Left kidney (tissue), 8 donors: ENCODE results near the gene TSPAN16. TPM values are rescaled to one million over a fixed set of nuclear protein-coding genes. Genes with fewer than 3 reads are reported as not detected.

ENCODE experiments used
- DNase-seq: peaks from one replicate; pipeline ENCODE4 v3.0.0-alpha.2; 2013
- long read RNA-seq, 8 donors: transcript quantifications; one replicate each; lab custom pipeline, GENCODE V29; 2026
- polyA plus RNA-seq: library from polyadenylated mRNA; unstranded; fragments of 120-200 nt; gene quantifications from one replicate; pipeline ENCODE4 v1.2.1, GENCODE V29; 2013; ENCODE audit not compliant: insufficient read length

TSPAN16 gene
- polyA plus RNA-seq = not detected
- long read RNA-seq, donor 1 = 0 reads
- long read RNA-seq, donor 2, partial matches to known transcripts = 0 of 5 reads
- long read RNA-seq, donor 2, other reads (novel, unspliced or antisense) = 5 of 5 reads
- long read RNA-seq, donor 3 = 0 reads
- long read RNA-seq, donor 4 = 0 reads
- long read RNA-seq, donor 5, partial matches to known transcripts = 5 of 5 reads
- long read RNA-seq, donor 5, other reads (novel, unspliced or antisense) = 0 of 5 reads
- long read RNA-seq, donor 6 = 0 reads
- long read RNA-seq, donor 7, partial matches to known transcripts = 5 of 5 reads
- long read RNA-seq, donor 7, other reads (novel, unspliced or antisense) = 0 of 5 reads
- long read RNA-seq, donor 8 = 0 reads

DNA sequence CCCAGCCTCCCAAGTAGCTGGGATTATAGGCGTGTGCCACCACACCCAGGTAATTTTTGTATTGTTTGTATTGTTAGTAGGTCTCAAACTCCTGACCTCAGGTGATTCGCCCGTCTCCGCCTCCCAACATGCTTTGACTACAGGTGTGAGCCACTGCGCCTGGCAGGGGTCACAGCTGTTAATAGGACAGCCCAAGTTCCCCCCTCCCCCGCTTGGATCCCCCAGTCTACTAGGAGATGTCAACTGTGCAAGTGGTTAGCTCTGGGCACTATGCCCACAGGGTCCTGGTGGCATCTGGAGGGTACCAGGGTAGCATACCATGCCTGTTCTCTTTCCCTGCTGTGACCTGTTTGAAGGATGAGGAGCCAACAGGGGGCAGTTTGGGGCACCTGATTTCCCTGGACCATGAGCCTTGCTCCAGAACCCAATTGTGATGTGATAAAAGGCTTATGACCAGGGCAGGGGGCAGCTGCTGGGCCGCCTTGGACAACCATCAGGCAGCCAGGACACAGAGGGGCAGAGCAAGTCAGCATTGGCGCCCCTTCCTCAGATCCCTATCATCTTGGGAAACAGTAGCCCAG lies at the start of gene TSPAN16:
TSPAN16 (plus strand) TSS at position 496 of the 581 bp plus-strand sequence. CDS start 138 bp downstream, outside the sequence.
- DNase-seq = no peak

DNA sequence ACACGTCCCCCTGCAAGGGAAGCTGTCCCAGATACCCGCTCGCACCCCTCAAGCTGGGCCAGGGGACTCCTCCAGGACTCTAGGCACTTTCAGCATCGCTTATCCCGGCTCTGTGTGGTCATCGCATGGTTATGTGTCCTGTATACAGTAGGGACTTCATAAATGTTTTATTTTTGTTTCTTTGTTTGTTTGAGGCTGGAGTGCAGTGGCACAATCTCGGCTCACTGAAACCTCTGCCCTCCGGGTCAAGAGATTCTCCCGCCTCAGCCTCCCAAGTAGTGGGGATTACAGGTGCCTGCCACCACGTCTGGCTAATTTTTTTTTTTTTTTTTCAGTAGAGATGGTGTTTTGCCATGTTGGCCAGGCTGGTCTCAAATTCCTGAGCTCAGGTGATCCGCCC lies 49.0 kb upstream of the TSPAN16 start:
- no peak for DNase-seq

DNA sequence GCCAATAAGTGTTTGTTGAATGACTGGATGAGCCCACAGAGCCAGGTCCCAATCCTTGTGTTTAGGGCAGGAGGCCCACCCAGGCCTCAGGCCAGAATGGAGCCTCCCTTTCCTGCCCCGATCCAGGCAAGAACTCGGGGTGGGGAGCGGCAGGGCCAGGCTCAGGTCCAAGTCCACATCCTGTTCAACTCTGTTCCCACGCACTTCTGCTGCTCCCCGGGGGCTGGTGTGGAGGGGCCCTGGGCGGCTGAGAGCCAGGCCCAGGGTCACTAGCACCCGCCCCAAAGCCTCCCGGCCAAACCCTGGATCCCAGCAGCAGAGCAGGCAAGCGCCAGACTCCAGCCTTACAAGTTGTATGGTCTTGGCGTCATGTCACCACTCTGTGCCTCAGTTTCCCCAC lies 48.6 kb upstream of the TSPAN16 start:
- no peak for DNase-seq

DNA sequence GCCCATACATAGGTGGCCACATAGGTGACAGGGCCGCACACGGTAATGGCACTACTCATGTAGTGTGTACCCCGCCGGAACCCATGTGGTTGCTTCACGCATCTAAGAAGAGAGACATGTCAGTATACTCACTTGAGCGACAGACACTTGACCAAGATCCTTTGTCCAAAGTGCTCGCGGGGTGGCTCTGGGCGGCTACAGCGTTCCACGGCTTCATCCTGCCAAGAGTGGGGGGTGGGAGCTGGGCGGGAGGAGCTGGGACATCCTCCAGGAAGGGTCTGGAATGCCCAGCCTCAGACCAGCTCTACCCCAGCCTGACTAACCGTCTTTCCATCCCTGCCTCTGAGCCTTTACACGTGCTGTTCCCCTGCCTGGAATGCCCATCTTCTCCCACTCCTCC lies 48.0 kb upstream of the TSPAN16 start:
- no peak for DNase-seq

GRCh38 chr19:11248852-11249251 lies 47.1 kb upstream of the TSPAN16 start:
- no peak for DNase-seq

DNA sequence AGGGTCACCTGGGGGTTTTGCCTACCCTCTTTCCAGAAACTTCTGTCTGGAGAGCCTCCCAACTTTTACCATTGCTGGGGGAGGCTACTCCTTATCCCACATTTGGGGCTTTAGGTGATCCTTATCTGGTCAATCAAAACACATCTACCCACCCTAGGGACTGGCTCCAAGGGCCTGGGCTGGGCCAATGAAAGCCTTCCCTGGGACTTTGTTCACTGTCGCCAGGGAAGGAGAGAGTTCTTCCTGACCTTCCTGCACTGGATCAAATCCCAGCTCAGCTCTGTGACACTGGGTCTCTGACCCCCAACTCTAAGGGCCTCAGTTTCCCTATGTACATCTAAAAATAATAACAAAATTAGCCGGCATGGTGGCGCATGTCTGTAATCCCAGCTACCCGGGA lies 44.7 kb upstream of the TSPAN16 start:
- no peak for DNase-seq

- DNase-seq = no peak
Observed at GRCh38 chr19:11251650-11252314, 44.2 kb upstream of the TSPAN16 start.

DNA sequence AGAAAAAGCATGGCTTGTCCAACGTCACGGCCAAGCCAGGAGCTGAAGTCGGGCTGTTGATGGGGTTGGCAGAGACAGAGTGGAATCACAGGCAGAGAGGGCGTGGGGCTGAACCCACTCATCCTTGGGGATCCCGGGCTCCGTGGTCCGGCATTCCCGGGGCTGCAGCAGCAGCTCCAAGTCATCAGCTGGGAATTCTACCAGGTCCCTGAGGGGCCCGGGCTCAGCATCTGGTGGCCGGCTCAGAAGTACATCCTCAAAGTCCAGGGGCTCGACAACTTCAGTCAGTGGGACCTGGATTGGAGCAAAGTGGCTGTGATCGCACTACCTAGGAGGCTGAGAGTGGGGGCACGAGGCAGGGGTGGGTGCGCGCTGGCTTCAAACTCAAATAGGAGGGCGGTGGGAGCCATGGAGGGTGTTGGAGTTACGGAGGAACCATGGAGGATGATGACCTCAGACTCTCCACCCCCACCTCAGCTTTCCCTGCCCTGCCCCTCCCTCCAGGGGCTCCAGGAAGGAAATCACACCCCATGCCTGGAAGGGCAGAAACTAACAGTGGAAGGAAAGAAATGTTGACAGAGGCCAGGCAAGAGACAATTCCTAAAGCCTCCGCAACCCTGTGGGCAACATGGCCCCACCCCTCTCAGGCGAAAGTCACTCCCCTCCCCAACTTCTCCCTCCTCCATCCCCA lies 43.1 kb upstream of the TSPAN16 start:
- DNase-seq = no peak

DNA sequence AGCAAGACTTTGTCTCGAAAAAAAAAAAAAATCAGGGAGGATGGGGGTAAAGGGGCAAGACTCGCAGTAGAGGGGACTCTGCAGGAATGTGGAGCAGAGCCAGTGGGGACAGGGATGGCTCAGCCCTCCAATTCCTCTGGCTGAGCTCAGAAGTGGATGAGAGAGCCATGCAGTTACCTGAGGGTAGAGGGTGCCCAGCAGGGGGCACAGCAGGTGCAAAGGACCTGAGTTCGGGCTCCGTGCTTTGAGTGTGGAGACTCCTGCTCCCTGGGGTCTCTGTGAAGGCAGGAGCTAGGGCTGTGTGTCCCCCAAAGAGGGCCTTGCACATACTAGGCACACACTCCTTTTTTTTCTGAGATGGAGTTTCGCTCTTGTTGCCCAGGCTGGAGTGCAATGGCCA lies 41.3 kb upstream of the TSPAN16 start:
- DNase-seq = no peak

DNA sequence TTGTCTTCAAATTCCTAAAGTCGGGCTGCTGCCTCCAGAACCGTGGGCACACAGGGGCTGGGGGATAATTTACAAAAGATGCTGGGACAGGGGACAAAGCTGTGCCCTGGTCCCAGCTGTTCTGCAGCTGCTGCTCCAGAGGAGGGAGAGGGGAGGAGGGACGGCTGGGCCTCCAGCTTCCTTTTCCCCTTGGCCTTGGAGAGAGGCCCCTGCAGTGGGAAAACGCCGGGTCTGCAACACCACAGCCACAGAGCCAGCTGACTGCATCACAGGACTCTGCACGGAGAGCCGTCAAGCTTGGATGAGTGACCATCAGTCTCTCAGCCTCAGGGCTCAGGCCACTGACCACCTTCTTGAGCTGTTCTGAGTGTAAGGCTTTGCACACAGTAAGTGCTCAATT lies 39.8 kb upstream of the TSPAN16 start:
- DNase-seq = peak; percentile 74

GRCh38 chr19:11257846-11258380 lies 38.0 kb upstream of the TSPAN16 start:
- no peak for DNase-seq

- DNase-seq = no peak
Observed at GRCh38 chr19:11260996-11261395, 35.0 kb upstream of the TSPAN16 start.

- DNase-seq = peak; percentile 48
Observed at GRCh38 chr19:11261431-11261970, 34.5 kb upstream of the TSPAN16 start.

- no peak for DNase-seq
Observed at GRCh38 chr19:11261971-11262839, 33.8 kb upstream of the TSPAN16 start, which contains the start of gene DOCK6. Gene DOCK6 (minus strand): TSS chr19:11262524. CDS start chr19:11262440, 84 bp downstream.

GRCh38 chr19:11263726-11264125 lies 32.2 kb upstream of the TSPAN16 start:
- DNase-seq = no peak

- DNase-seq = peak; percentile 66
Observed at GRCh38 chr19:11264452-11265176, 31.3 kb upstream of the TSPAN16 start.

- DNase-seq = no peak
Observed at GRCh38 chr19:11265177-11265784, 30.7 kb upstream of the TSPAN16 start.

GRCh38 chr19:11265785-11266236 lies 30.1 kb upstream of the TSPAN16 start:
- DNase-seq = no peak

GRCh38 chr19:11267316-11268085 lies 28.5 kb upstream of the TSPAN16 start:
- DNase-seq = no peak
